ENCODE results near the gene EMILIN3. TPM values are rescaled to one million over a fixed set of nuclear protein-coding genes. Genes with fewer than 3 reads are reported as not detected.

EMILIN3 gene
- polyA plus RNA-seq, 3 donors = 0.14 to 0.34 (median 0.28) TPM

GRCh38 chr20:41353530-41353929 lies 13.1 kb downstream of the EMILIN3 start:
- H3K27ac ChIP-seq (ENCODE audit: low read depth, low read length) = no peak overlapping the region

- 84 to 88% (median 85%) methylated on average over 5 of the region's 5 CpGs for WGBS, 3 donors
- no peak overlapping the region for H3K27ac ChIP-seq (ENCODE audit: low read depth, low read length)
Measured at GRCh38 chr20:41352666-41353065, 14.0 kb downstream of the EMILIN3 start.

DNA sequence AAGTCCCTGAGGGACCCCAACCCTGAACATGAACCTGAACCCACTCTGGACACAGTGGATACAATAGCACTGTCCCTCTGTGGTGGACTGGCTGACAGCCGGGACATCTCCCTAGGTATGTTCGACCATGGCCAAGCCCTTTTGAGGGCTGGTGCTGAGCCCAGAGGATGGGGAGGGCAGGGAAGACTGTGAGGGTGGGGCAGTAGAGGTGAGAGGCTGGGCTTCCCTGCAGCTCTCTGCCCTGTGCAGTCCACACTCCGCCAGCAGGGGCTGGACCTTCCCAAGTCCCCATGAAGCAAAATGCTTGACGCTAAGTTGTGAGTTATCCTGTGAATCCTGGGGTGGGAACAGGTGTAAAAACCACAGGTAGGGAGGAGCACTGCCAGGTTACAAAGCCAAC lies 14.5 kb downstream of the EMILIN3 start:
- 80 to 88% (median 85%) methylated on average over 4 of the region's 4 CpGs for WGBS, 3 donors
- no peak overlapping the region for H3K27ac ChIP-seq (ENCODE audit: low read depth, low read length)

GRCh38 chr20:41350408-41350962 lies 16.1 kb downstream of the EMILIN3 start:
- H3K27ac ChIP-seq (ENCODE audit: low read depth, low read length) = no peak overlapping the region
- WGBS, 3 donors = 84 to 92% (median 91%) methylated on average over 7 of the region's 7 CpGs

- no peak overlapping the region for H3K27ac ChIP-seq (ENCODE audit: low read depth, low read length)
- 88 to 96% (median 90%) methylated on average over 7 of the region's 7 CpGs for WGBS, 3 donors
Measured at GRCh38 chr20:41349943-41350342, 16.7 kb downstream of the EMILIN3 start.

GRCh38 chr20:41349266-41349665 lies 17.4 kb downstream of the EMILIN3 start:
- WGBS, 3 donors = 61 to 91% (median 89%) methylated on average over 2 of the region's 2 CpGs
- H3K27ac ChIP-seq (ENCODE audit: low read depth, low read length) = no peak overlapping the region

DNA sequence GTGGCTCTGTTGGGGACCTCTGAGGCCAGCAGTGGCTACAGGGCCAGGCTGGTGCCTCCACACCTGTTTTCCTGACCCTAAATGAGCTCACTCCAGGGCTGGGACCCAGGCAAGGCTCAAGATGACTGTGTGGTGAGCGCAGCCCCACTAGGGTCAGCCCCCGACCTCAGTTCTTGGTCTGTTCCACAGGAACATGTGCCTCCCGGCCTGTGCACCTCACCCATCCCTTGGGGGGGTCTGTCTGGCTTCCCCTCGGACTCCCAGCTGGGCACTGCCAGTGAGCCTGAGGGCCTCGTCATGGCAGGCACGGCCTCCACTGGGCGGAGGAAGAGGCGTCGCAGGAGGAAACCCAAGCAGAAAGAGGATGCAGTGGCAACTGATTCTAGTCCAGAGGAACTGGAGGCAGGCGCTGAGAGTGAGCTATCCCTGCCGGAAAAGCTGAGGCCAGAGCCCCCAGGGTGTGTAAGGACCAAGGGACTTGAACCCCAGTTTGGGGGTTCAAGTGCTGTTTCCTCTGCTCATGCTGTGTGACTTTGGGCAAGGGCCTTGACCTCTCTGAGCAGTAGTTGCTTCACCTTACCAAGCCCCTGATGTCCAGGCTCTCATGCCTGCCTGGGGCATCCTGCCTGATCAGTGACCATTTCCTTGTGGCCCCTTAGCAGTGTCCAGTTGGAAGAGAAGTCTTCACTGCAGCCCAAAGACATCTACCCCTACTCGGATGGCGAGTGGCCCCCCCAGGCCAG lies 18.0 kb downstream of the EMILIN3 start:
- 87 to 93% (median 90%) methylated on average over 13 of the region's 13 CpGs for WGBS, 3 donors
- no peak overlapping the region for H3K27ac ChIP-seq (ENCODE audit: low read depth, low read length)

GRCh38 chr20:41347523-41348429 lies 18.8 kb downstream of the EMILIN3 start:
- WGBS, 3 donors = 74 to 89% (median 83%) methylated on average over 13 of the region's 13 CpGs
- no peak overlapping the region for H3K27ac ChIP-seq (ENCODE audit: low read depth, low read length)

DNA sequence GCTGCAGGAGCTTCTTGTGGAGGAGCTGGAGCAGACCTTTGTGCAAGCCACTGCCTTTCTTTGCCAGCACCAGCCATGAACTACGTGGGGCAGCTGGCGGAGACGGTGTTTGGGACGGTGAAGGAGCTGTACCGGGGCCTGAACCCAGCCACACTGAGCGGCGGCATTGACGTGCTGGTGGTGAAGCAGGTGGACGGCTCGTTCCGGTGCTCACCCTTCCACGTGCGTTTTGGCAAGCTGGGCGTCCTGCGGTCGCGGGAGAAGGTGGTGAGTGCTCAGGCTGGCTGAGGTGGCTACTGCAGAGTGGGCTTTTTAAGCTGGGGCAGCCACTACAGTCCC lies 20.9 kb downstream of the EMILIN3 start:
- no peak overlapping the region for H3K27ac ChIP-seq (ENCODE audit: low read depth, low read length)
- 87 to 94% (median 90%) methylated on average over 17 of the region's 17 CpGs for WGBS, 3 donors

- no peak overlapping the region for H3K27ac ChIP-seq (ENCODE audit: low read depth, low read length)
- WGBS, 3 donors = 90 to 91% (median 91%) methylated on average over 11 of the region's 11 CpGs
Measured at GRCh38 chr20:41344938-41345728, 21.5 kb downstream of the EMILIN3 start.

- WGBS, 3 donors = 80 to 97% (median 97%) methylated on average over 4 of the region's 4 CpGs
- no peak overlapping the region for H3K27ac ChIP-seq (ENCODE audit: low read depth, low read length)
Measured at GRCh38 chr20:41344477-41344876, 22.1 kb downstream of the EMILIN3 start.

GRCh38 chr20:41342474-41343464 lies 23.8 kb downstream of the EMILIN3 start:
- H3K27ac ChIP-seq (ENCODE audit: low read depth, low read length) = no peak overlapping the region
- 89 to 91% (median 91%) methylated on average over 9 of the region's 9 CpGs for WGBS, 3 donors

DNA sequence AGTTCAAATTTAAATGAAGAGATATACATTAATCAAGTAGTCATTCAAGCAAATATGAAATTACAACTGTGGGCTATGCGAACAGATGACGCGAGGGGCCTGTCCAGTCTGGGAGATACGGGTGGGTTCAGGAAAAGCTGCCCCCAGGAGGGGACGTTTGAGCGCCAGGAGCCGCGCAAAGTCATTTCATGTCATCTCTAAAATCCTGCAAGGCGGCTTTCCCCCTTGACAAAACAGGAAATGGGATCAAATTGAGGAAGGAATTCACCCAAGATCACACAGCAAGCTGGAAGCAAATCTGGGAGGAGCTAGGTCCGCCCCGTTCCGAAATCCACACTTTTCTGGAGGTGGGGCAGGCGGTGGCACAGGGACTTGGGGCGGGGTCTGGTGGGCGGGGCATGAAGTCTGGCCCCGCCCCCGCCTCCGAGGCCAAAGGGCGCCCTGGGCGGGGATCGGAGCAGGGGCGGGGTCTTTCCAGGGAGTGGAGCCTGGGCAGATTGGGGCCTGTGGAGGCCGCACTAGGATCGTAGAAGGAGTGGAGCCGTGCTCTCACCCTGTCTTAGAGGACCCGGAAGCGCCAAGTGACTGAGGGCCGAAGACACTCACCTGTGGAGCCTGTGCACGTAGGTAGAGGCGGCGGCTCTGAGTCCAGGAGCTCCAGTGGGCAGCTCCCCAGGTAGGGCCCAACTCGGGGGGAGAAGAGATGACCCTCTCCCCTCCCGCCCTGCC lies 26.1 kb downstream of the EMILIN3 start, which contains the start of gene LPIN3:
Gene LPIN3, plus strand, starts transcription at position 495 of the 729 bp plus-strand sequence. CDS start 4,983 bp downstream, outside the sequence.
- 11 to 14% (median 11%) methylated on average over 32 to 33 of the region's 33 CpGs for WGBS, 3 donors
- H3K27ac ChIP-seq (ENCODE audit: low read depth, low read length) = no peak within 1 kb of the TSS

DNA sequence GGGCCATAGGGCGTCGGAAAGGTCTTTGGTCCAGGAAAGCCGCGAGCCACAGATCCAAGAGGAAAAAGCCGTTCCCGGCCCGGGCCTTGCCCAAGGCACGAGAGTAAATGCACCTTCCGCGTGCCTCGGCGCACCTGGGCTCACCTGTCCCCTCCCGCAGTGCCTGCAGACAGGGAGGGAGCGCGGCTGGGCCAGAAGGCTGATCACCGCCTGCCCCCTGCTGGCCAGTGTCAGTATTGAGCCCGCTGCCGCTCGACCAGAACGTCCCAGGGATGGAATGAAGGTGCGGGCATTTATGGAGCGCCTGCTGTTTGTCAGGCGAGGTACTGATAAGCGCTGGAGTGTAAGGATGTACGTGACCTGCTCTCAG lies 26.7 kb downstream of the EMILIN3 start:
- WGBS, 3 donors = 2 to 8% (median 5%) methylated on average over 25 of the region's 25 CpGs
- no peak overlapping the region for H3K27ac ChIP-seq (ENCODE audit: low read depth, low read length)

GRCh38 chr20:41336711-41337492 lies 29.7 kb downstream of the EMILIN3 start:
- 86 to 91% (median 87%) methylated on average over 4 of the region's 4 CpGs for WGBS, 3 donors

GRCh38 chr20:41335591-41335990 lies 31.0 kb downstream of the EMILIN3 start:
- 73 to 79% (median 74%) methylated on average over 1 of the region's 1 CpG for WGBS, 3 donors
- no peak overlapping the region for H3K27ac ChIP-seq (ENCODE audit: low read depth, low read length)

More at GRCh38 chr20:41336711-41337492, 29.7 kb downstream of the EMILIN3 start:
- no peak overlapping the region for H3K27ac ChIP-seq (ENCODE audit: low read depth, low read length)
